Measurements from ENCODE around the gene GALE. TPM values are rescaled to one million over a fixed set of nuclear protein-coding genes. Genes with fewer than 3 reads are reported as not detected.

The GALE gene
- total and polyA plus RNA-seq, 2 experiments from 2014 or later = 25.8 to 65.7 TPM

GRCh38 chr1:23759277-23759676 is 41.3 kb downstream of the GALE start:
- TF ChIP-seq CTCF (IDR thresholded peaks at IDR 0.05; ENCODE audit: low read depth, low read length) = no peak
- Histone ChIP-seq H3K36me3 (peaks cover 57% of the 10 kb centered on the region), H3K4me1 (ENCODE audit: low read depth) (peaks cover 11% of the 10 kb centered on the region), H3K4me3 (no peak overlapping the region), H3K9me3 (ENCODE audit: low read depth) (no peaks in the 10 kb centered on the region), H3K27me3 (no peaks in the 10 kb centered on the region), H3K27ac (peak overlapping the region; percentile 67)
- DNase-seq (ENCODE audit: low read depth in 1 of 2, low spot score in 1 of 2) = peak in 1 of 2 donors; percentile 15

GRCh38 chr1:23757812-23758211 is 42.7 kb downstream of the GALE start:
- no peak for DNase-seq (ENCODE audit: low read depth in 1 of 2, low spot score in 1 of 2)
- Histone ChIP-seq H3K27me3 (no peaks in the 10 kb centered on the region), H3K9me3 (ENCODE audit: low read depth) (no peaks in the 10 kb centered on the region), H3K36me3 (peaks cover 71% of the 10 kb centered on the region), H3K4me1 (ENCODE audit: low read depth) (peaks cover 11% of the 10 kb centered on the region), H3K27ac (no peak overlapping the region), H3K4me3 (no peak overlapping the region)
- TF ChIP-seq CTCF (IDR thresholded peaks at IDR 0.05; ENCODE audit: low read depth, low read length) = no peak

- no peak overlapping the region for H3K4me3 ChIP-seq
- peaks cover 76% of the 10 kb centered on the region for H3K36me3 ChIP-seq
- H3K27me3 ChIP-seq = no peaks in the 10 kb centered on the region
- no peak overlapping the region for H3K27ac ChIP-seq
- no peak for TF ChIP-seq CTCF (IDR thresholded peaks at IDR 0.05; ENCODE audit: low read depth, low read length)
- H3K9me3 ChIP-seq (ENCODE audit: low read depth) = no peaks in the 10 kb centered on the region
- peak in 1 of 2 donors; percentile 43 for DNase-seq (ENCODE audit: low read depth in 1 of 2, low spot score in 1 of 2)
- peaks cover 11% of the 10 kb centered on the region for H3K4me1 ChIP-seq (ENCODE audit: low read depth)
Measured at GRCh38 chr1:23756676-23757075, 43.9 kb downstream of the GALE start.

GRCh38 chr1:23752909-23753308 is 47.6 kb downstream of the GALE start:
- Histone ChIP-seq H3K4me3 (no peak overlapping the region), H3K9me3 (ENCODE audit: low read depth) (no peaks in the 10 kb centered on the region), H3K36me3 (peaks cover 81% of the 10 kb centered on the region), H3K4me1 (ENCODE audit: low read depth) (peaks cover under 1% of the 10 kb centered on the region), H3K27ac (no peak overlapping the region), H3K27me3 (no peaks in the 10 kb centered on the region)
- no peak for TF ChIP-seq CTCF (IDR thresholded peaks at IDR 0.05; ENCODE audit: low read depth, low read length)
- no peak for DNase-seq (ENCODE audit: low read depth in 1 of 2, low spot score in 1 of 2)

GRCh38 chr1:23751815-23752200 is 48.7 kb downstream of the GALE start:
- Histone ChIP-seq H3K36me3 (peaks cover 72% of the 10 kb centered on the region), H3K27me3 (no peaks in the 10 kb centered on the region), H3K4me3 (no peak overlapping the region), H3K27ac (no peak overlapping the region), H3K4me1 (ENCODE audit: low read depth) (peaks cover 2% of the 10 kb centered on the region), H3K9me3 (ENCODE audit: low read depth) (no peaks in the 10 kb centered on the region)
- no peak for TF ChIP-seq CTCF (IDR thresholded peaks at IDR 0.05; ENCODE audit: low read depth, low read length)
- DNase-seq (ENCODE audit: low read depth in 1 of 2, low spot score in 1 of 2) = no peak
